ENCODE results near the gene ALOX12B. TPM values are rescaled to one million over a fixed set of nuclear protein-coding genes. Genes with fewer than 3 reads are reported as not detected.

The ALOX12B gene
- total RNA-seq, 1 donor from 2014 or later = not detected

DNA sequence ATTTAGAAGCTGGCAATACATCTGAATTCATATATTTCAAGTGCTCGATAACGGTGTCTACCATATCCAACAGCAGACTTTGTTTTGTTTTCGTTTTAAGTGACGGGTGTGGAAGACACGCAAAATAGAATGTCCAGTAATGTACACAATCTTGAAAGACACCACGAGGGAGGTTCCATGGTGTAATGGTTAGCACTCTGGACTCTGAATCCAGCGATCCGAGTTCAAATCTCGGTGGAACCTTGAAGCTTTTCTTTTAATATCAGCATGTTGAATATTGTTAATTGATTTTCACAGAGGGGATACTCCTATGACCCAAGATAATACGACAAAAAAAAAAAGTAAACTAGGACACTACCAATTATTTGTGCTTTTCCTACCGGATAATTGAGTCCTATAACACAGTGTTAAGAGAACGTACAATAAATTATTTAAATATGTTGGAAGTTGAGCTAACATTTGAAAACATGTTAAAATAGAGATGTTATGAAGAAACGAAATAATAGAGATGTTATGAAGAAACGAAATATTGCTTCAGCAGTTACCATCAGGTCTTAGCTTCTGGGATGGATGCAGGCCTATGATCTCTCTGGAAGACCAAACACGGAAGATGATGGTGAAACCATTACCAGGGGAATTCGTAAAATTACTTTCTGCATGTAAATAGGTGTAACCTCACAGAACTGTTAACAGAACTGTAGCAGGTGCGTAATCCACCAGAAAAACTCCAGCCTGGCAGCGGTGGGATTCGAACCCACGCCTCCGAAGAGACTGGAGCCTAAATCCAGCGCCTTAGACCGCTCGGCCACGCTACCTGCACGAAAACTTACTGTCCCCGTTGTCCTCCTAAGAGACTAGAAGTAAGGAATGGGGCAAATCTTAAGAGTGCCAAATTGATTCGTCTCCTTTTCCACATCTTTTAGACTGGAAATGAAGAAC, 32.3 kb upstream of the ALOX12B start:
- no peaks in the 10 kb centered on the region for H3K9me3 Mint-ChIP-seq
- TF ChIP-seq, protein P1, sequence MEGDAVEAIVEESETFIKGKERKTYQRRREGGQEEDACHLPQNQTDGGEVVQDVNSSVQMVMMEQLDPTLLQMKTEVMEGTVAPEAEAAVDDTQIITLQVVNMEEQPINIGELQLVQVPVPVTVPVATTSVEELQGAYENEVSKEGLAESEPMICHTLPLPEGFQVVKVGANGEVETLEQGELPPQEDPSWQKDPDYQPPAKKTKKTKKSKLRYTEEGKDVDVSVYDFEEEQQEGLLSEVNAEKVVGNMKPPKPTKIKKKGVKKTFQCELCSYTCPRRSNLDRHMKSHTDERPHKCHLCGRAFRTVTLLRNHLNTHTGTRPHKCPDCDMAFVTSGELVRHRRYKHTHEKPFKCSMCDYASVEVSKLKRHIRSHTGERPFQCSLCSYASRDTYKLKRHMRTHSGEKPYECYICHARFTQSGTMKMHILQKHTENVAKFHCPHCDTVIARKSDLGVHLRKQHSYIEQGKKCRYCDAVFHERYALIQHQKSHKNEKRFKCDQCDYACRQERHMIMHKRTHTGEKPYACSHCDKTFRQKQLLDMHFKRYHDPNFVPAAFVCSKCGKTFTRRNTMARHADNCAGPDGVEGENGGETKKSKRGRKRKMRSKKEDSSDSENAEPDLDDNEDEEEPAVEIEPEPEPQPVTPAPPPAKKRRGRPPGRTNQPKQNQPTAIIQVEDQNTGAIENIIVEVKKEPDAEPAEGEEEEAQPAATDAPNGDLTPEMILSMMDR (IDR thresholded peaks at IDR 0.05; ENCODE audit: unreplicated experiment) = no peak
- DNase-seq (ENCODE audit: low spot score in 2 of 2, unreplicated experiment in 2 of 2) = peak; percentile 65 to 94
- H3K4me3 Mint-ChIP-seq = peak overlapping the region; percentile 92
- H3K27me3 Mint-ChIP-seq (ENCODE audit: low read depth) = peaks cover 80% of the 10 kb centered on the region
- peaks cover 47% of the 10 kb centered on the region for H3K4me1 Mint-ChIP-seq
- no peaks in the 10 kb centered on the region for H3K36me3 Mint-ChIP-seq
- peak overlapping the region; percentile 87 for H3K27ac Mint-ChIP-seq

DNA sequence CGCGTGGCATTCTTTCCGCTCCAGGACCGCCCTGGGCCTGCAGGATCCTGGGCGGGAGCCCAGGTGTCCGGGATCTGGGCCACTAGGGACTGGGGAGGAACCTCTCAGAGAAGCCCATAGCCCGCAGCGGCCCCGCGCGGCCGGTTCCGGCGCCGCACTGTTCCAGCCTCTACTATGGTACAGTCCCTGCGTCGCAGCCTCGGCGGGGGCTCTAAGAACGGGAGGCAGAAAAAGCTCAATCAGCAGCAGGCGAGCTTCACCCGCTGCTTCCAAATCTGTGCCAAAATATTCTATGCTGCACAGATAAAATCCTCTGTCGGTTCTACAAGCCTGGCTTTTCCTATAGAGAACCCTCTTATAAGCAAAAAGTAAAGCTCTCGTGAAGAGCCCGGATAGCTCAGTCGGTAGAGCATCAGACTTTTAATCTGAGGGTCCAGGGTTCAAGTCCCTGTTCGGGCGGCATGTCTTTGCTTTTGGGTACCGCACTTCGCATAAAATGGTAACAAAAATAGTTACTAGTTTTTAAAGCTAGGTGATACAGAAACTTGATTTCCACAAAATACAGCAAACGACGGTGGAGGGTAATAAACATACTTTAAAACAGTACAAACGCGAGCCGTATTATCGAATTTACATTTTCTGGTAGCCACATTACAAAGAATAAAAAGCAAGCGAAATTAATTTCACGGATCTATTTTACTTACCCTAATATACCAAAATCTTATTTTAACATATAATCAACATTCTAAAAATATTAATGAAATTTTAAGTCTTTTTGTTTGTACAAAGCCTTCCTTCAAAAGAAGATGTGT, 31.5 kb upstream of the ALOX12B start:
- Mint-ChIP-seq H3K27ac (peak overlapping the region; percentile 96), H3K4me1 (peaks cover 38% of the 10 kb centered on the region), H3K27me3 (ENCODE audit: low read depth) (peaks cover 80% of the 10 kb centered on the region), H3K9me3 (no peaks in the 10 kb centered on the region), H3K4me3 (peak overlapping the region; percentile 92), H3K36me3 (no peaks in the 10 kb centered on the region)
- DNase-seq (ENCODE audit: low spot score in 2 of 2, unreplicated experiment in 2 of 2) = peak; percentile 69 to 86
- TF ChIP-seq, protein P1 (IDR thresholded peaks at IDR 0.05; ENCODE audit: unreplicated experiment) = peak; percentile 76

DNA sequence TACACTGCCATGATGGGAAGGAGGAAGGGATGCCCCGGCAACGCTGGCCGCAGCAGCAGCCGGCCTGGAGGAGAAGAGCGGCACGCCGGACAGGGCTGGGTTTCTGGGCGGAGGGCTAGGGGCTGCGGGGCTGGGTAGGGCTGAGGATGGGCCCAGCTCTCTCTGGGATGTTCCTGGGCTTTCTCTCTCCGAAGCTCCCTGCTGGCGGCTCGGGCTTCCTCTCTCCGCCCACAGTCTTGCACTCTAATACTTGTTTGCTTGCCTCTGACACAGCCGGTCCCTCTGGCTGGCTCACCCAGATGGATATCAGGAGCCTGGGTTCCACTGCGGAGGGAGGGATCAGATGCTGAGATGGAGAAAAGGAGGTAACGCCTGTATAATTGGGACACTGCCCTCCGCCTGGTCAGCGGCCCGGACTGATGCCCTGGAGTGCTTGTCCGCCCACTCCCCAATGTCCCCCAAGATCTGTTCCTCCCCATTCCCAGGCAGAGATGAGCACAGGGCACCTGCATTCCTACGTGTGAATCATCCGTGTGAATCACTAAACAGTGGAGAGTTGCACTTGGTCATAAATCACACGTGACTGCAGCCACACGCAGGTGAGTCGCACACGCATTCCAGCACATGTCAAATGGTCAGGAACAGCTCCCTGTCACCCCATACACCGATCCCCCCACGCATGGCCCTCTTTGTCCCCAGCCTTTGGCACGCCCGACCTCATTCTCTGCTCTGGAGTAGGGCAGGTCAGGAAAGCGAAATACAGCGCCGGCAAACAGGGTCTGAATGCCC, 30.7 kb upstream of the ALOX12B start, which contains the start of gene ALOXE3:
Gene ALOXE3, minus strand, starts transcription at position 535 of the 789 bp plus-strand sequence. Its CDS starts 524 bp downstream, at position 11.
- no peaks in the 10 kb centered on the region for H3K9me3 Mint-ChIP-seq
- H3K36me3 Mint-ChIP-seq = no peaks in the 10 kb centered on the region
- peak in 1 of 2 experiments; percentile 54 for DNase-seq (ENCODE audit: low spot score in 2 of 2, unreplicated experiment in 2 of 2)
- peaks cover 80% of the 10 kb centered on the region for H3K27me3 Mint-ChIP-seq (ENCODE audit: low read depth)
- H3K4me1 Mint-ChIP-seq = peaks cover 31% of the 10 kb centered on the region
- peak within 1 kb of the TSS; percentile 92 for H3K4me3 Mint-ChIP-seq
- H3K27ac Mint-ChIP-seq = peak within 1 kb of the TSS; percentile 96
- TF ChIP-seq, protein P1 (IDR thresholded peaks at IDR 0.05; ENCODE audit: unreplicated experiment) = no peak

DNA sequence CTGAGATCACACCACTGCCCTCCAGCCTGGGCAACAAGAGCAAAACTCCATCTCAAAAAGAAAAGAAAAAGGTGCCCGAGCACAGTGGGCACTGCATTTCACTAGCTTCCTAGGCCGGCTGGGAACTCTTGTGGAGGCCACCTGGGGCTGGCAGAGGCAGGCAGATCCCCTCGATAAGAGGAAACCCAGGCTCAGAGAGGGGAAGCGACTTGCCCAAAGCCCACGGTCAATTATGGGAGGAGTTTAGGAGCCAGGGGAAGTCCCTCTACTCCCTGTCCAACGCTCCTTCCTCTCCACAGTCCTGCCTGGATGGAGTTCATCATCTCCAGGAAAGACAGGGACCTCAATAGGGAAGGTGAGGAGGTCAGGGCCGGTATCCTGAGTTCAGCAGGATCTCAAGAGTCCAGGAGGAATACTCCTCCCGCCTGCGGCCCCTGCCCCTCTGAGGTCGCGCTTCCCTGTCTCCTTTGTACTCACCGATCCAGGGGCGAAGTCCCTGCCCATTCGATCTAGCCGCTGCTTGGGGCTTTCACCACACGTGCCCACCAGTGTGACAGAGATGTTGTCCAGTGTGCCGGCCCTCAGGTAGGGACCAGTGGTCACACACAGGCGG, 30.0 kb upstream of the ALOX12B start:
- no peaks in the 10 kb centered on the region for H3K36me3 Mint-ChIP-seq
- TF ChIP-seq, protein P1 (IDR thresholded peaks at IDR 0.05; ENCODE audit: unreplicated experiment) = no peak
- peaks cover 80% of the 10 kb centered on the region for H3K27me3 Mint-ChIP-seq (ENCODE audit: low read depth)
- H3K4me1 Mint-ChIP-seq = peaks cover 24% of the 10 kb centered on the region
- H3K4me3 Mint-ChIP-seq = peak overlapping the region; percentile 92
- H3K27ac Mint-ChIP-seq = no peak overlapping the region
- no peak for DNase-seq (ENCODE audit: low spot score in 2 of 2, unreplicated experiment in 2 of 2)
- H3K9me3 Mint-ChIP-seq = no peaks in the 10 kb centered on the region

DNA sequence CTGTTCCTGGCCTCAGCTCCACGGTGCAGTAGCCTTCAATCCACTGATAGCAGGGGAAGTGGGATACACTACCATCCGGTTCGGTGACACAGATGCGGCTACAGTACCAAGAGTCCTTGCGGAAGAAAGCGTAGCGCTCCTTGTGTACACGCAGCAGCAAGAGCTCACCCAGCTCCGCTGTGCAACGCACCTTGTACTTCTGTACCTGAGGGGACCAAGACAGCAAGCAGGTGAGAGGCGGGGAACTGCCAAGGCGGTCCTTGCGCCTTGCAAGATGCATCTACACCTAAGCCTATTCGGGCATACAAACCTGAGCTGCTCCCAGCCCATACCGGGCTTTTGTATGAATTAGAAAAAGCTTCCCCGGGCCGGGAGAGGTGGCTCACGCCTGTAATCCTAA, 29.3 kb upstream of the ALOX12B start:
- no peaks in the 10 kb centered on the region for H3K9me3 Mint-ChIP-seq
- DNase-seq (ENCODE audit: low spot score in 2 of 2, unreplicated experiment in 2 of 2) = no peak
- peaks cover 22% of the 10 kb centered on the region for H3K4me1 Mint-ChIP-seq
- H3K27me3 Mint-ChIP-seq (ENCODE audit: low read depth) = peaks cover 81% of the 10 kb centered on the region
- TF ChIP-seq, protein P1 (IDR thresholded peaks at IDR 0.05; ENCODE audit: unreplicated experiment) = no peak
- H3K4me3 Mint-ChIP-seq = no peak overlapping the region
- no peaks in the 10 kb centered on the region for H3K36me3 Mint-ChIP-seq
- no peak overlapping the region for H3K27ac Mint-ChIP-seq
